ENCODE results near the gene RAB27B. TPM values are rescaled to one million over a fixed set of nuclear protein-coding genes. Genes with fewer than 3 reads are reported as not detected.

RAB27B gene
- 10 to 100 TPM in 1 of 4 donors, 1 to 10 TPM in 2, under 1 TPM in 1; under 0.01 to 51.2 (median 3.3) TPM for total RNA-seq

- no peaks in the 10 kb centered on the region for H3K27me3 ChIP-seq
- H3K27ac ChIP-seq: no peak within 1 kb of the TSS
These were observed at the start of gene RAB27B for GRCh38 chr18:54828281-54828881. TSS of gene RAB27B (plus strand) at chr18:54828477. CDS start at chr18:54877586, 49,109 bp downstream.

GRCh38 chr18:54780285-54780861, 47.9 kb upstream of the RAB27B start:
- DNase-seq: no peak
- Histone ChIP-seq H3K4me3 (no peak overlapping the region), H3K4me1 (no peaks in the 10 kb centered on the region), H3K36me3 (no peaks in the 10 kb centered on the region), H3K27me3 (no peaks in the 10 kb centered on the region), H3K27ac (no peak overlapping the region), H3K9me3 (no peaks in the 10 kb centered on the region)
- intact Hi-C loops (cut with DNase I; ENCODE audit: low total_unique reads): no loop called here
- no peak for TF ChIP-seq CTCF (IDR thresholded peaks at IDR 0.05)
- no peak for TF ChIP-seq POLR2A (IDR thresholded peaks at IDR 0.05)

More at GRCh38 chr18:54828281-54828881, at the start of gene RAB27B:
- no peaks in the 10 kb centered on the region for H3K4me1 ChIP-seq
- DNase-seq: peak; percentile 31 to 39
- intact Hi-C loops (cut with DNase I; ENCODE audit: low total_unique reads): no loop called here
- H3K4me3 ChIP-seq: peak within 1 kb of the TSS; percentile 24 to 41
- H3K9me3 ChIP-seq: no peaks in the 10 kb centered on the region
- no peaks in the 10 kb centered on the region for H3K36me3 ChIP-seq
- TF ChIP-seq POLR2A (IDR thresholded peaks at IDR 0.05) (peak in 1 of 2 donors; percentile 21), CTCF (IDR thresholded peaks at IDR 0.05) (no peak)

GRCh38 chr18:54780970-54781369, 47.3 kb upstream of the RAB27B start:
- no peak for TF ChIP-seq CTCF (IDR thresholded peaks at IDR 0.05)
- TF ChIP-seq POLR2A (IDR thresholded peaks at IDR 0.05): no peak
- intact Hi-C loops (cut with DNase I; ENCODE audit: low total_unique reads): no loop called here

GRCh38 chr18:54783139-54783538, 45.1 kb upstream of the RAB27B start:
- no peaks in the 10 kb centered on the region for H3K36me3 ChIP-seq
- no peak for DNase-seq
- H3K9me3 ChIP-seq: no peaks in the 10 kb centered on the region
- H3K4me3 ChIP-seq: no peak overlapping the region
- H3K27ac ChIP-seq: no peak overlapping the region
- H3K27me3 ChIP-seq: no peaks in the 10 kb centered on the region
- H3K4me1 ChIP-seq: no peaks in the 10 kb centered on the region
- intact Hi-C loops (cut with DNase I; ENCODE audit: low total_unique reads): no loop called here
- no peak for TF ChIP-seq POLR2A (IDR thresholded peaks at IDR 0.05)
- TF ChIP-seq CTCF (IDR thresholded peaks at IDR 0.05): no peak

More at GRCh38 chr18:54780970-54781369, 47.3 kb upstream of the RAB27B start:
- no peaks in the 10 kb centered on the region for H3K27me3 ChIP-seq
- H3K4me1 ChIP-seq: no peaks in the 10 kb centered on the region
- no peaks in the 10 kb centered on the region for H3K9me3 ChIP-seq
- H3K4me3 ChIP-seq: no peak overlapping the region
- no peak overlapping the region for H3K27ac ChIP-seq
- H3K36me3 ChIP-seq: no peaks in the 10 kb centered on the region
- no peak for DNase-seq

GRCh38 chr18:54786206-54786605, 42.1 kb upstream of the RAB27B start:
- intact Hi-C loops (cut with DNase I; ENCODE audit: low total_unique reads): no loop called here

More at GRCh38 chr18:54786206-54786605, 42.1 kb upstream of the RAB27B start:
- H3K4me1 ChIP-seq: no peaks in the 10 kb centered on the region
- H3K4me3 ChIP-seq: no peak overlapping the region
- no peaks in the 10 kb centered on the region for H3K9me3 ChIP-seq
- H3K27ac ChIP-seq: no peak overlapping the region
- no peaks in the 10 kb centered on the region for H3K36me3 ChIP-seq
- TF ChIP-seq CTCF (IDR thresholded peaks at IDR 0.05): no peak
- TF ChIP-seq POLR2A (IDR thresholded peaks at IDR 0.05): no peak
- no peaks in the 10 kb centered on the region for H3K27me3 ChIP-seq
- no peak for DNase-seq

Measured in uterus (tissue), 4 donors.